Measurements from ENCODE around the gene RRP12. TPM values are rescaled to one million over a fixed set of nuclear protein-coding genes. Genes with fewer than 3 reads are reported as not detected.
"Not testable (repeated sequence)": the region's sequence is repeated elsewhere in the genome, so short reads cannot be mapped to it uniquely, and the experiment has no call there.

The RRP12 gene
- total and polyA plus RNA-seq, 3 experiments from 2014 or later, result 11.6 to 111 (median 102) TPM

DNA sequence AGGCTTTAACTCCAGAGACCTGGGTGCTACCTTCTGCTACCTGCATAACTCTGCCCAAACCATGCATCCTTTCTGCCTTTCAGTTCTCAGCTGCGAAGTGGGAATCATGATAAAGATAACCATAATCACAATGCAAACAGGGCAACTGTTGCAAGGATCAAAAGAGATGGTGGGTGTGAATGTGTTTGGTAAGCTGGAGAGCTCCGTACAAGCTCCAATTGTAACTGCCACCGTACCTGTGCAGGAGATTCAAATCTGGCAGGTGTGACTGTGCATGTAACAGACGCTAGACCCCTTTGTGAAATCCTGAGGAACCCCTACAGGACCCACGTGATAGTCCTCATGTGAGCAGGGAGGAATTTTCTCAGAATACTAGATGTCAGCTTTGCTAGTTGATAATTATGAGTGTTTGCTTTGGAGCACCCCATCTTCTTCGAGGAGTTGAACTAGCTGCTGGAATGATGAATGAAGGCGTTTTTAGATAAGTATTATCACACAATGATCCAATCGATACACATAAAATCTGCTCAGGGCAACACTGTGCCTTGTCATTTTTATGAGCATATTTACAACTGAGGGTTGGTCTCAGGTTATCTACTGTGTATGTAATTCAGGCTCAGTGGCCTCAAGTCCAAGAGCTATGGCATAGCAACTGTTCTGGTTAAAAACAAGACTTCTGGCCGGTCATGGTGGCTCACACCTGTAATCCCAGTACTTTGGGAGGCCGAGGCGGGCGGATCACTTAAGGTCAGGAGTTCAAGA is 51.2 kb downstream of the RRP12 start:
- H3K27me3 Mint-ChIP-seq, result no peaks in the 10 kb centered on the region
- POLR2A ChIA-PET, result interaction anchor here (0.6 kb wide), 1 partner anchor 108 kb away, joined by 4 read pairs; no protein-coding TSS in a partner anchor
- DNase-seq, result no peak
- H3K4me3 Mint-ChIP-seq, result no peak overlapping the region
- no peaks in the 10 kb centered on the region for H3K9me3 Mint-ChIP-seq
- H3K4me1 Mint-ChIP-seq, result no peaks in the 10 kb centered on the region
- Histone ChIP-seq H3K9me3 (ENCODE audit: low read length) (no peaks in the 10 kb centered on the region), H3K27ac (ENCODE audit: low read depth, low read length) (no peak overlapping the region), H3K27me3 (ENCODE audit: insufficient read depth, low read length, poor library complexity, severe bottlenecking) (no peaks in the 10 kb centered on the region), H3K36me3 (ENCODE audit: insufficient read depth, low read length) (no peaks in the 10 kb centered on the region), H3K4me3 (ENCODE audit: low read length) (no peak overlapping the region), H3K4me1 (ENCODE audit: insufficient read depth, low read length) (no peaks in the 10 kb centered on the region)
- no peak overlapping the region for H3K27ac Mint-ChIP-seq
- peaks cover 0 to 1% (median 0%) of the 10 kb centered on the region in 3 donors for H3K36me3 Mint-ChIP-seq
- CTCF ChIA-PET, result interaction anchor here (1.7 kb wide), 1 partner anchor 72 kb away, joined by 7 read pairs; no protein-coding TSS in a partner anchor

DNA sequence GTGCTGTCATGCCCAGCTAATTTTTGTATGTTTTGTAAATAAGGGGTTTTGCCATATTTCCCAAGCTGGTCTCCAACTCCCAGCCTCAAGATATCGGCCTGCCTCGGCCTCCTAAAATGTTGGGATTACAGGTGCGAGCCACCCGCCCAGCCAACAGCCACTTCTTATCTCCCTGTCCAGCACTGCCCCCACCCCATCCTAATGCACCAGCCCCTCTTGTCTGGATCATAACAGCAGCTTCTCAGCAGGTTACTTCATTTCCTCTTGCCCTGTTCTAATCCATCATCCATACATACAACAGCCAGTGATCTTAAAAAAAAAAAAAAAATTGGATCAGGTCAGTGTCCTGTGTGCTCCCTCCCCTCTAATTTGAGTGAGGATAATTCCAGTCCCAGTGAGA is 53.8 kb downstream of the RRP12 start:
- Histone ChIP-seq H3K27ac (ENCODE audit: low read depth, low read length) (no peak overlapping the region), H3K27me3 (ENCODE audit: insufficient read depth, low read length, poor library complexity, severe bottlenecking) (no peaks in the 10 kb centered on the region), H3K36me3 (ENCODE audit: insufficient read depth, low read length) (no peaks in the 10 kb centered on the region), H3K4me3 (ENCODE audit: low read length) (no peak overlapping the region), H3K4me1 (ENCODE audit: insufficient read depth, low read length) (no peaks in the 10 kb centered on the region), H3K9me3 (ENCODE audit: low read length) (no peaks in the 10 kb centered on the region)
- peak overlapping the region in 1 of 8 donors; percentile 78 for H3K27ac Mint-ChIP-seq
- ChIA-PET POLR2A (no interaction called here), CTCF (no interaction called here)
- H3K36me3 Mint-ChIP-seq, result no peaks in the 10 kb centered on the region
- H3K4me1 Mint-ChIP-seq, result no peaks in the 10 kb centered on the region
- H3K4me3 Mint-ChIP-seq, result no peak overlapping the region
- H3K9me3 Mint-ChIP-seq, result no peaks in the 10 kb centered on the region
- peaks cover 0 to 3% of the 10 kb centered on the region in 2 donors for H3K27me3 Mint-ChIP-seq
- DNase-seq, result no peak

- H3K9me3 ChIP-seq (ENCODE audit: low read length); H3K4me3 Mint-ChIP-seq; POLR2A ChIA-PET; H3K27me3 Mint-ChIP-seq; H3K27ac Mint-ChIP-seq; H3K9me3 Mint-ChIP-seq; H3K27me3 ChIP-seq (ENCODE audit: insufficient read depth, low read length, poor library complexity, severe bottlenecking); H3K4me3 ChIP-seq (ENCODE audit: low read length); H3K4me1 ChIP-seq (ENCODE audit: insufficient read depth, low read length); DNase-seq; H3K36me3 Mint-ChIP-seq; H3K36me3 ChIP-seq (ENCODE audit: insufficient read depth, low read length); H3K27ac ChIP-seq (ENCODE audit: low read depth, low read length); H3K4me1 Mint-ChIP-seq: not testable (repeated sequence)
- CTCF ChIA-PET, result interaction anchor here (1.3 kb wide), 1 partner anchor 12 kb away, joined by 3 read pairs; no protein-coding TSS in a partner anchor
Measured at GRCh38 chr10:97343664-97344063, 57.5 kb downstream of the RRP12 start.

GRCh38 chr10:97341416-97341815 is 59.7 kb downstream of the RRP12 start:
- H3K27me3 ChIP-seq (ENCODE audit: insufficient read depth, low read length, poor library complexity, severe bottlenecking), result no peaks in the 10 kb centered on the region
- Mint-ChIP-seq H3K27ac (peak overlapping the region in 1 of 8 donors; percentile 84), H3K9me3 (no peaks in the 10 kb centered on the region), H3K4me3 (no peak overlapping the region), H3K36me3 (no peaks in the 10 kb centered on the region), H3K4me1 (no peaks in the 10 kb centered on the region), H3K27me3 (peaks cover 3 to 6% of the 10 kb centered on the region in 2 donors)
- H3K27ac ChIP-seq (ENCODE audit: low read depth, low read length), result no peak overlapping the region
- H3K9me3 ChIP-seq (ENCODE audit: low read length), result no peaks in the 10 kb centered on the region
- CTCF ChIA-PET, result no interaction called here
- H3K4me3 ChIP-seq (ENCODE audit: low read length), result no peak overlapping the region
- DNase-seq, result no peak
- no peaks in the 10 kb centered on the region for H3K4me1 ChIP-seq (ENCODE audit: insufficient read depth, low read length)
- no peaks in the 10 kb centered on the region for H3K36me3 ChIP-seq (ENCODE audit: insufficient read depth, low read length)
- POLR2A ChIA-PET, result no interaction called here

- Mint-ChIP-seq H3K9me3 (peaks cover 0 to 2% (median 0%) of the 10 kb centered on the region in 5 donors), H3K4me3 (peak overlapping the region in 1 of 7 donors; percentile 58)
Measured at GRCh38 chr10:97338041-97338440, 63.1 kb downstream of the RRP12 start.

DNA sequence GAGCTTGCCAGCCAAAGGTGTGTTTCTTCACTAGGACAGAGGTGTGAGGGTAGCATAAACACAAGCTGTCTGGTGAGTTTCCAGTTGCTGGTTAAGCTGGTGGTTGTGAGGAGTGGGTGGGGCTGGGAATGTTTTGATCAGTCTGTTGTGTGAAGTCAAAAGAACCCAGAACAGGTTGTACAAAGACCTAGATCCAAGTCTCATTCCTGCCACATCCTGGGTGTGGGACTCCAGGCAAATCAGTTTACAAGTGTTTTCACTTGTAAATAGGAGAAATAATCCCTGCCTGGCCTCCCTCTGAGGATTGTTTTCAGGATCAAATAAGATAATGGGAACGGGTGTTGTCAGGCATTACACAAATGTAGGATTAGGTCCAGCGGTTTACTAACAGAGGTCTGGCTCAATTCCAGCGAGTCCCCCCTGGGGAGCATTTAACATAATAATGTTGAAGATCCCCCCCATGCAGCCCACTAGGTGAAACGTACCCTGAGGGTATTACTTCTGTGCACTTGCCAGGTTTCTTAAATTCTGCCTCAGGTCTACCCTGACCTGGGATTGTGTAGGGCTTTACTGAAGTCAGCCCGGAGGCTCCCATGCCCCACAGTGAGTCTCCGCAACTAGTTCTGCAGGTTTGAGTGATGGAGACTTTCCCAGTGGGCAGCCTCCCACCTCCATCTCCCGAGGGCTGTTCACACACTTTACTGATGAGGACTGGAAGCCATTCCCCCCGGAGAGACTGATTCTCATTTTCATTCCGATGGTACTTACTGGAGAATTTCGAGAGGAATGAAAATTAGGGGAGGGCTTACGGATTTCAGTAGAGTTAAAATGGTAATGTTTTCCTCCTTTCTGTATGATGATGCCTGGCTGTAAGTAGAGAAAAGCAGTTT is 64.0 kb downstream of the RRP12 start:
- Mint-ChIP-seq H3K36me3 (peaks cover 0 to 12% (median 5%) of the 10 kb centered on the region in 3 donors), H3K27me3 (peaks cover 2 to 6% of the 10 kb centered on the region in 2 donors), H3K4me1 (peaks cover 15 to 20% (median 20%) of the 10 kb centered on the region in 3 donors), H3K4me3 (peak overlapping the region in 3 of 7 donors; percentile 10 to 85 (median 77)), H3K9me3 (peaks cover 0 to 2% (median 0%) of the 10 kb centered on the region in 5 donors), H3K27ac (no peak overlapping the region)
- ChIA-PET CTCF (no interaction called here), POLR2A (no interaction called here)
- H3K36me3 ChIP-seq (ENCODE audit: insufficient read depth, low read length), result no peaks in the 10 kb centered on the region
- H3K4me3 ChIP-seq (ENCODE audit: low read length), result no peak overlapping the region
- no peaks in the 10 kb centered on the region for H3K27me3 ChIP-seq (ENCODE audit: insufficient read depth, low read length, poor library complexity, severe bottlenecking)
- H3K27ac ChIP-seq (ENCODE audit: low read depth, low read length), result no peak overlapping the region
- peaks cover 11% of the 10 kb centered on the region for H3K4me1 ChIP-seq (ENCODE audit: insufficient read depth, low read length)
- no peak for DNase-seq
- no peaks in the 10 kb centered on the region for H3K9me3 ChIP-seq (ENCODE audit: low read length)

More at GRCh38 chr10:97338041-97338440, 63.1 kb downstream of the RRP12 start:
- no peak overlapping the region for H3K27ac Mint-ChIP-seq
- DNase-seq, result no peak
- Histone ChIP-seq H3K4me3 (ENCODE audit: low read length) (no peak overlapping the region), H3K27ac (ENCODE audit: low read depth, low read length) (no peak overlapping the region), H3K4me1 (ENCODE audit: insufficient read depth, low read length) (peaks cover 3% of the 10 kb centered on the region), H3K27me3 (ENCODE audit: insufficient read depth, low read length, poor library complexity, severe bottlenecking) (no peaks in the 10 kb centered on the region), H3K9me3 (ENCODE audit: low read length) (no peaks in the 10 kb centered on the region), H3K36me3 (ENCODE audit: insufficient read depth, low read length) (no peaks in the 10 kb centered on the region)
- ChIA-PET POLR2A (no interaction called here), CTCF (no interaction called here)
- H3K27me3 Mint-ChIP-seq, result peaks cover 2 to 6% of the 10 kb centered on the region in 2 donors
- peaks cover 0 to 6% (median 3%) of the 10 kb centered on the region in 3 donors for H3K36me3 Mint-ChIP-seq
- H3K4me1 Mint-ChIP-seq, result peaks cover 8 to 12% (median 11%) of the 10 kb centered on the region in 3 donors

- CTCF ChIA-PET, result no interaction called here
- H3K9me3 Mint-ChIP-seq, result peaks cover 0 to 2% (median 0%) of the 10 kb centered on the region in 5 donors
- Histone ChIP-seq H3K9me3 (ENCODE audit: low read length) (no peaks in the 10 kb centered on the region), H3K4me3 (ENCODE audit: low read length) (no peak overlapping the region), H3K27me3 (ENCODE audit: insufficient read depth, low read length, poor library complexity, severe bottlenecking) (no peaks in the 10 kb centered on the region), H3K36me3 (ENCODE audit: insufficient read depth, low read length) (no peaks in the 10 kb centered on the region), H3K27ac (ENCODE audit: low read depth, low read length) (no peak overlapping the region), H3K4me1 (ENCODE audit: insufficient read depth, low read length) (peaks cover 19% of the 10 kb centered on the region)
- peak overlapping the region in 6 of 7 donors; percentile 53 to 85 (median 76) for H3K4me3 Mint-ChIP-seq
- peaks cover 2 to 3% of the 10 kb centered on the region in 2 donors for H3K27me3 Mint-ChIP-seq
- POLR2A ChIA-PET, result no interaction called here
- DNase-seq, result no peak
- peak overlapping the region in 3 of 8 donors; percentile 23 to 84 (median 83) for H3K27ac Mint-ChIP-seq
- peaks cover 22 to 28% (median 27%) of the 10 kb centered on the region in 3 donors for H3K4me1 Mint-ChIP-seq
- H3K36me3 Mint-ChIP-seq, result peaks cover 0 to 16% (median 5%) of the 10 kb centered on the region in 3 donors
Measured at GRCh38 chr10:97336446-97336845, 64.7 kb downstream of the RRP12 start.

DNA sequence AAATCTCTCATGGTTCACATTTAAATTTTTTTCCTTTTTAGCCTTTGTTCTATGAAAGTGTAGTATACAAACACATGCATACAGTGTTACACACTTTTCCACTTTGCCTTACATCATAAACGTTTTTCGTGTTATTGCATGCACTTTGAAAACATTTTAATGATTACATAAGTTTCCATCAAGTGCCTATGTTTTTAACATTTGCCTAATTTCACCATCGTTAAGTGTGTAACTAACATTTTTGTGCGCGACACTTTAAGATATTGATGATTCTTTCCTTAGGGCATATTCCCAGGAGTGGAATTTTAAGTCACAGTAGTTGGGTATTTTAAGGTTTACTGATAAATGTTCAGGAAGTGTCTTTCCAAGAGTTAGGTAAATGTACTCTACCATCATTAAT is 65.1 kb downstream of the RRP12 start:
- Mint-ChIP-seq H3K27me3 (peaks cover 2 to 3% of the 10 kb centered on the region in 2 donors), H3K9me3 (peaks cover 0 to 2% (median 0%) of the 10 kb centered on the region in 5 donors), H3K27ac (peak overlapping the region in 5 of 8 donors; percentile 47 to 84 (median 72)), H3K4me1 (peaks cover 25 to 32% (median 32%) of the 10 kb centered on the region in 3 donors), H3K36me3 (peaks cover 0 to 21% (median 5%) of the 10 kb centered on the region in 3 donors), H3K4me3 (peak overlapping the region; percentile 45 to 85 (median 74))
- ChIA-PET POLR2A (no interaction called here), CTCF (no interaction called here)
- Histone ChIP-seq H3K27me3 (ENCODE audit: insufficient read depth, low read length, poor library complexity, severe bottlenecking) (no peaks in the 10 kb centered on the region), H3K4me1 (ENCODE audit: insufficient read depth, low read length) (peaks cover 23% of the 10 kb centered on the region), H3K9me3 (ENCODE audit: low read length) (no peaks in the 10 kb centered on the region), H3K4me3 (ENCODE audit: low read length) (no peak overlapping the region), H3K27ac (ENCODE audit: low read depth, low read length) (no peak overlapping the region), H3K36me3 (ENCODE audit: insufficient read depth, low read length) (no peaks in the 10 kb centered on the region)
- no peak for DNase-seq

Data from CD8-positive, alpha-beta memory T cell (primary cell).